ENCODE results near the gene TENM4. TPM values are rescaled to one million over a fixed set of nuclear protein-coding genes. Genes with fewer than 3 reads are reported as not detected.
A peak's percentile ranks its signal among the peaks of the same experiment; 100 is the strongest.

TENM4 gene
- total RNA-seq, 4 donors from 2014 or later = 7.7 to 39.3 (median 16.1) TPM

GRCh38 chr11:79173615-79174014 is 267.2 kb downstream of the TENM4 start:
- H3K36me3 ChIP-seq = no peaks in the 10 kb centered on the region
- no peak for DNase-seq
- 65 to 69% methylated on average over 5 of the region's 5 CpGs for WGBS, 2 donors
- H3K27me3 ChIP-seq = no peaks in the 10 kb centered on the region
- intact Hi-C loops (cut with DNase I) = no loop called here
- H3K4me1 ChIP-seq = peaks cover 7 to 23% (median 10%) of the 10 kb centered on the region in 3 donors
- H3K27ac ChIP-seq = no peak overlapping the region
- H3K4me3 ChIP-seq = no peak overlapping the region
- H3K9me3 ChIP-seq = no peaks in the 10 kb centered on the region
- TF ChIP-seq CTCF (IDR thresholded peaks at IDR 0.05) (no peak), POLR2A (IDR thresholded peaks at IDR 0.05) (no peak)

- Histone ChIP-seq H3K27ac (no peak overlapping the region), H3K27me3 (no peaks in the 10 kb centered on the region), H3K4me3 (no peak overlapping the region), H3K36me3 (no peaks in the 10 kb centered on the region), H3K4me1 (peaks cover 7 to 53% (median 10%) of the 10 kb centered on the region in 3 donors), H3K9me3 (no peaks in the 10 kb centered on the region)
- 63 to 88% methylated on average over 2 of the region's 2 CpGs for WGBS, 2 donors
- intact Hi-C loops (cut with DNase I) = no loop called here
- DNase-seq = no peak
- TF ChIP-seq POLR2A (IDR thresholded peaks at IDR 0.05) (no peak), CTCF (IDR thresholded peaks at IDR 0.05) (no peak)
Measured at GRCh38 chr11:79170321-79170720, 270.5 kb downstream of the TENM4 start.

- TF ChIP-seq CTCF (IDR thresholded peaks at IDR 0.05) (no peak), POLR2A (IDR thresholded peaks at IDR 0.05) (no peak)
- H3K4me3 ChIP-seq = no peak overlapping the region
- intact Hi-C loops (cut with DNase I) = no loop called here
- peaks cover 0 to 39% (median 0%) of the 10 kb centered on the region in 3 donors for H3K4me1 ChIP-seq
- WGBS, 2 donors = 33 to 56% methylated on average over 3 of the region's 3 CpGs
- no peaks in the 10 kb centered on the region for H3K27me3 ChIP-seq
- H3K27ac ChIP-seq = no peak overlapping the region
- H3K9me3 ChIP-seq = no peaks in the 10 kb centered on the region
- no peaks in the 10 kb centered on the region for H3K36me3 ChIP-seq
- DNase-seq = no peak
Measured at GRCh38 chr11:79168530-79169110, 272.2 kb downstream of the TENM4 start.

- TF ChIP-seq CTCF (IDR thresholded peaks at IDR 0.05) = no peak
- no peak for TF ChIP-seq POLR2A (IDR thresholded peaks at IDR 0.05)
- intact Hi-C loops (cut with DNase I) = no loop called here
- WGBS, 2 donors = 73 to 76% methylated on average over 3 of the region's 3 CpGs
- Histone ChIP-seq H3K36me3 (no peaks in the 10 kb centered on the region), H3K4me1 (peaks cover 0 to 34% (median 0%) of the 10 kb centered on the region in 3 donors), H3K27ac (no peak overlapping the region), H3K9me3 (no peaks in the 10 kb centered on the region), H3K27me3 (no peaks in the 10 kb centered on the region), H3K4me3 (no peak overlapping the region)
- DNase-seq = no peak
Measured at GRCh38 chr11:79167510-79168188, 273.2 kb downstream of the TENM4 start.

- no peak for DNase-seq
- Histone ChIP-seq H3K27me3 (no peaks in the 10 kb centered on the region), H3K9me3 (no peaks in the 10 kb centered on the region), H3K4me1 (peaks cover 0 to 41% (median 0%) of the 10 kb centered on the region in 3 donors), H3K36me3 (no peaks in the 10 kb centered on the region), H3K4me3 (no peak overlapping the region), H3K27ac (peak overlapping the region in 3 of 4 donors; percentile 29 to 48 (median 36))
- 65 to 86% methylated on average over 2 of the region's 2 CpGs for WGBS, 2 donors
- no peak for TF ChIP-seq CTCF (IDR thresholded peaks at IDR 0.05)
- no peak for TF ChIP-seq POLR2A (IDR thresholded peaks at IDR 0.05)
- intact Hi-C loops (cut with DNase I) = no loop called here
Measured at GRCh38 chr11:79165908-79166307, 274.9 kb downstream of the TENM4 start.
